Skeletal muscle tissue (tissue), 4 donors: ENCODE results near the gene SHE. TPM values are rescaled to one million over a fixed set of nuclear protein-coding genes. Genes with fewer than 3 reads are reported as not detected.
"Not testable (repeated sequence)": the region's sequence is repeated elsewhere in the genome, so short reads cannot be mapped to it uniquely, and the experiment has no call there.

ENCODE experiments used
- H3K27ac ChIP-seq: one replicate; pipeline ENCODE4 v1.7.0; 2013; ENCODE audit warnings: mild to moderate bottlenecking, low read depth, low read length, inconsistent platforms
- H3K27me3 ChIP-seq, 3 donors: one replicate each; pipeline ENCODE4 v1.7.0; 2013; ENCODE audit warnings: low read length in 3 of 3; ENCODE audit not compliant: control insufficient read depth in 3 of 3, insufficient read depth in 3 of 3
- H3K36me3 ChIP-seq, 3 donors: one replicate each; pipeline ENCODE4 v1.7.0; 2013; ENCODE audit warnings: low read length in 3 of 3; ENCODE audit not compliant: control insufficient read depth in 3 of 3, insufficient read depth in 3 of 3
- H3K4me1 ChIP-seq, 3 donors: one replicate each; pipeline ENCODE4 v1.7.0; 2013; ENCODE audit warnings: low read length in 3 of 3, mild to moderate bottlenecking in 3 of 3; ENCODE audit not compliant: control insufficient read depth in 3 of 3, insufficient read depth in 3 of 3
- H3K4me3 ChIP-seq, 3 donors: one replicate each; pipeline ENCODE4 v1.7.0; 2013; ENCODE audit warnings: low read length in 3 of 3
- H3K9ac ChIP-seq, 3 donors: one replicate each; pipeline ENCODE4 v1.7.0; 2013; ENCODE audit warnings: low read length in 3 of 3, mild to moderate bottlenecking in 3 of 3, moderate library complexity in 2 of 3, low read depth in 1 of 3
- H3K9me3 ChIP-seq, 3 donors: one replicate each; pipeline ENCODE4 v1.7.0; 2013; ENCODE audit warnings: low read length in 3 of 3; ENCODE audit not compliant: control insufficient read depth in 3 of 3
- total RNA-seq: library from RNA; depleted of rRNA; stranded (reverse); fragments of >200 nt; gene quantifications from one replicate; pipeline ENCODE4 v1.2.3, GENCODE V29; 2014
- donor health status: Osteomylitis.

The SHE gene
- total RNA-seq, 1 donor from 2014 or later: 8.4 TPM

DNA sequence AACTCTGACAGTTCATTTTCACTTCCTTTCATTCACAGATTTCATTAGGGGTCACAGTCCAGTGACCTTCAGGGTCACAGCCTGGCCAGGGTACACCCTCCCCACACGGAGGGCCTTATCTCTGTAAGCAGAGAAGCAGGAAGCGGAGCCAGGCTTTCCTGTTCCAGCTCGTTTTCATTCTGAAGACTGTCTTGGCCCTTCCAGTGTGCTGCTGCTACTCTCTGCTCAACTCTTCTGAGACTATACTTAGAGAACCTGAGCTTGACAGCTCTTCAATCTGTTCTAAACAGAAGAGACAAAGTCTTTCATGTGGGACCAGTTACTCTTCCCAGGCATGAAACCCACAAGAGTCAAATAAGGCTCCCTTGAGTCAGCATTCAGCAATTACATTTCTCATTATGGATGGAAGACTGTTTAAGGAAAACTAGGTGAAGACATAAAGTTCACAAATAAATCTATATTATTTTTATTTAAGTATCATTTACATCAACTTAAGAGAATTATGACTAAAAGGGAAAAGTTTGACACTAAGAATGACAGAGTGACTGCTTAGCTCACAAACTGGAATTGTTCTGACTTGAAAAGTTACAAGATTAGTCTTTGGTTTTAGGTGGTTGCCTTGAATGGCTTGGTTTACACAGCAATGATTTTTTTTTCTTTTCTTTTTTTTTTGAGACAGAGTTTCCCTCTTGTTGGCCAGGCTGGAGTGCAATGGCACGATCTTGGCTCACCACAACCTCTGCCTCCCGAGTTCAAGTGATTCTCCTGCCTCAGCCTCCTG lies 5.0 kb downstream of the SHE start:
- peak overlapping the region; percentile 40 for H3K27ac ChIP-seq
- no peaks in the 10 kb centered on the region for H3K9me3 ChIP-seq
- no peak overlapping the region for H3K9ac ChIP-seq
- peaks cover 2 to 9% (median 7%) of the 10 kb centered on the region in 3 donors for H3K4me1 ChIP-seq
- no peak overlapping the region for H3K4me3 ChIP-seq
- H3K27me3 ChIP-seq: peaks cover 26 to 31% (median 29%) of the 10 kb centered on the region in 3 donors
- no peaks in the 10 kb centered on the region for H3K36me3 ChIP-seq

DNA sequence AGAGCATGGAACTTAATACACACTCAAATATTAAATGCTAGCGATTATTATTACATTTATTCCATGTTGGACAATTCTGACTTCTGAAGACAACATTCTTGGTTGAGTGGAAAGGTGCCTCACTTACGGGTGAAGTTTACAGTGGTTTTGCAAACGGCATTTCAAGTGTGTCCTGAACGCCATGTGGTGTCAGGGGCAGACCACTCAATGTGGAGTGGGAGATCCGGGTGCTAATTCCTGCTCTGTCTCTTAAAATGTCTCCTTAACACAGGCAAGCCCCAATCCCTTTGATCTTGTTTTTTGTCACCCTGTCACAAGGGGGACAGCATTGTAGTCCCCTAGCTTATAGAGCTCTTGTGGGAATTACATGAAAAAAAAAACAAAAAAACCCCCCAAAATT lies 5.8 kb downstream of the SHE start:
- no peak overlapping the region for H3K9ac ChIP-seq
- H3K9me3 ChIP-seq: no peaks in the 10 kb centered on the region
- H3K27ac ChIP-seq: peak overlapping the region; percentile 54
- no peak overlapping the region for H3K4me3 ChIP-seq
- no peaks in the 10 kb centered on the region for H3K36me3 ChIP-seq
- H3K4me1 ChIP-seq: peaks cover 4 to 11% (median 10%) of the 10 kb centered on the region in 3 donors
- peaks cover 21 to 25% (median 24%) of the 10 kb centered on the region in 3 donors for H3K27me3 ChIP-seq

DNA sequence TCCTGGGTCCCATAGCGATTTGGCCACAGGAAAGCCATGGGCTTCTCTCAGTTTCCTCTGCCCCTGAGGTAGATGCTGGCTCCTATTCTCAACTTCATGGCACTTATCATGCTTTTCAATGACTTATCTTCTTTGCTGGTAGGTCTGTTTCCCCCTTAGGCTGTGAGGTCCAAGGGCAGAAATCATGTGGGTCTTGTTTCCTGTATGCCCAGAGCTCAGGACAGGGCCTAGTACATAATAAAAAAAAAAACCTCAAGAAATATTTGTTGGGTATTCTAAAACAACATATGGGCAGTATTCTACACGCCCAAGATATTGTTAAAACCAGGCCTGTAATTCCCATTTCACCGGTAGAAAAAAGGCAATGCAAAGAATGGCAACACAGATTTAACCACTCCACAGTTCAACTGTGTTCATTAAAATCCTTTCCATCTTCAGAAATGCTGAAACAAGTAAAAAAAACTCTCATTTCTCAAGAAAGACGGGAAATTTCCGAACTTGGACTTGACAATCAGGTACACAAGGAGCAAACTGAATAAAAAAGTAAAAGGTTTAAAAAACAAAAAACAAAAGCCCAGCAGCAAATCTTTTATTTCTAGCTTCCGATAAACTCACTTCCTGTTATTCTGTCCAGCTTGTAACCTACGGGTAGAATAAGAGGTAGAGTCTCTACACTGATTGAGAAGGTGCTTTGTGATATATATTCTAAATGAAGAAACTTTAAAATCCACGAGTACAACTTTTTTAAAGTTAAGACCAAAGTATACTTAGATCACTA lies 6.5 kb downstream of the SHE start:
- H3K27ac ChIP-seq: peak overlapping the region; percentile 54
- H3K4me1 ChIP-seq: peaks cover 7 to 12% (median 9%) of the 10 kb centered on the region in 3 donors
- H3K9ac ChIP-seq: no peak overlapping the region
- no peaks in the 10 kb centered on the region for H3K36me3 ChIP-seq
- no peaks in the 10 kb centered on the region for H3K9me3 ChIP-seq
- H3K4me3 ChIP-seq: no peak overlapping the region
- H3K27me3 ChIP-seq: peaks cover 17 to 22% (median 18%) of the 10 kb centered on the region in 3 donors

DNA sequence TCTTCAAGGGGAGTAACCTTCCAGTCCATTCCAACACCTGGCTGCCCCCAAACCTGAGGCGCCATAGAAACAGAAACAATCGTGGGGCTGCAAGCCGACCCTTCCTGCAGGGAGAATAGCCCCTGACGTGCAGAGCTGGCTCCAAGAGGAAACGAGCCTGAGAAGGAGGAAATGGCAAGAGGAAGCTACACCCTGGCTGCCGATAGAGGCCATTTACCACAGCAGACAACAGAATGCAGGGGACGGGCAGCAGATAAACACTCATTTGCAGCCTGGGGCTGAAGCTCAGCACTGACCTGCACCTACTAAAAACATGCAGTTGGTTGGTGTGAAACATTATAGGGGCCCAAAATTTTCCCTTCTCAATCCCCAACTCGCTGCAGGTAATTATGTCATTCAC lies 8.9 kb downstream of the SHE start:
- Histone ChIP-seq H3K27ac (peak overlapping the region; percentile 47), H3K4me3 (no peak overlapping the region), H3K4me1 (peaks cover 7 to 21% (median 8%) of the 10 kb centered on the region in 3 donors), H3K36me3 (peaks cover 0 to 2% (median 0%) of the 10 kb centered on the region in 3 donors), H3K27me3 (peaks cover 2 to 12% (median 8%) of the 10 kb centered on the region in 3 donors), H3K9me3 (no peaks in the 10 kb centered on the region), H3K9ac (no peak overlapping the region)

DNA sequence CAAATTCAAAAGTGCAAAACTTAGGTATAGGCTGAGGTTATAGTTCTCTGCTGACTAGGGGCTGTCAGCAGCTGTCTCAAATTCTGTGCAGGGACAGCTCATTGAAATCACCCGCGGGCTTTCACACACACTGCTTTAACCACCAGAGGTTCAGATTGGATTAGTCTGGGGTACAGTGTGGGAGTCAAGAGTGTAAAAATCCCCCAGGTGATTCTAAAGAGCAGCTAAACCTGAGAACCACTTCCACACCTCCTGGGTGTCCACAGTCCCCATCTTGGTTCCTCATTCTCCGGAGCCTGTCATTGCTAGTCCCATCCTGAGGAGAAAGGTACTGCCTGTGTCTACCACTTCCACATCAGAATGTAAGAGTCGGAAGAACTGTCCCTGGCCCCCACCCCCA lies 10.1 kb downstream of the SHE start:
- Histone ChIP-seq H3K4me1 (peaks cover 7 to 21% (median 8%) of the 10 kb centered on the region in 3 donors), H3K27me3 (peaks cover 2 to 12% (median 8%) of the 10 kb centered on the region in 3 donors), H3K4me3 (no peak overlapping the region), H3K36me3 (peaks cover 0 to 2% (median 0%) of the 10 kb centered on the region in 3 donors), H3K9ac (no peak overlapping the region), H3K27ac (peak overlapping the region; percentile 47), H3K9me3 (no peaks in the 10 kb centered on the region)

DNA sequence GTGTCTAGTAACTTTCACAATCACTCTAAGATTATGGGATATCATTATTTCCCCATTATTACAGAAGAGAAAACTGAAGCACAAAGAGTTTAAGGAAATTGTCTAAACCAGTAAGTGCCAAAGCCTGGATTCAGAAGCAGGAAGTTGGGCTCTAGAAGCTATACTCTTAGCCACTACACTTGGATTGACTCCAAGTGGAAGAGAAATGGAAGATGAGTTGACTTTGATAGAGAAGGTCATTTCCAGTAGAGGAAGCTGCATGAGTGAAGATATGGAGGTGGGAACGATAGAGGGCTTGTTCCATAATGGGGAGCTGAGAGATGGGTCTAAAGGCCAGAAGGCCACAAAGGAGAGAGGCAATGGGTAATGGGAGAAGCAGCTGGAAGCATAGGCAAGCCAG lies 11.9 kb downstream of the SHE start:
- H3K36me3 ChIP-seq: peaks cover 5 to 9% (median 6%) of the 10 kb centered on the region in 3 donors
- H3K9ac ChIP-seq: no peak overlapping the region
- H3K4me1 ChIP-seq: peaks cover 16 to 33% (median 19%) of the 10 kb centered on the region in 3 donors
- no peak overlapping the region for H3K4me3 ChIP-seq
- peaks cover 2 to 8% (median 8%) of the 10 kb centered on the region in 3 donors for H3K27me3 ChIP-seq
- peak overlapping the region; percentile 46 for H3K27ac ChIP-seq
- no peaks in the 10 kb centered on the region for H3K9me3 ChIP-seq

DNA sequence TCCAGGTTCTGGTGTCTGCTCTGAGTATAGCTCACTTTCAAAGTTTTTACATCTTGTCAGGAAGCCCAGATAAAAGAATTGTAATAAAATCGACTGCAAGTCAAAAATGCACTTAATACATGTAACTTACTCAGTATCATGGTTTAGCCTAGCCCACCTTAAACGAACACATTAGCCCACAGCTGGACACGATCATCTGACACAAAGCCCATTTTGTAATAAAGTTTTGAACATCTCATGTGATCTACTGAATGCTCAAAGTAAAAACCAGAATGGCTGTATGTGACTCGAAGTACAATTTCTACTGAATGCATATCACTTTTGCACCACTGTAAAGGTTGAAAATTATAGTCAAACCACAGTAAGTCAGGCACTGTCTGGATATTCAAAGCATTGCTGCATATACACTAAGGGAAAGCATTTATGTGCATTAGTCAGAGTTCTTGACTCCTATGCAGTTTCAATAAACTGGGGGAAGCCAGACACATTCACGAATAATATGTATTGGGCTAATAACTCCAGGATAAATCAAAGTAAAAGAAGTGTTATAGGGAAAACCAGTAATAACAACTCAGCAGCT lies 12.4 kb downstream of the SHE start:
- H3K9me3 ChIP-seq: no peaks in the 10 kb centered on the region
- H3K9ac ChIP-seq: no peak overlapping the region
- H3K27ac ChIP-seq: peak overlapping the region; percentile 46
- H3K36me3 ChIP-seq: peaks cover 5 to 9% (median 6%) of the 10 kb centered on the region in 3 donors
- peaks cover 2 to 8% (median 8%) of the 10 kb centered on the region in 3 donors for H3K27me3 ChIP-seq
- no peak overlapping the region for H3K4me3 ChIP-seq
- H3K4me1 ChIP-seq: peaks cover 16 to 32% (median 19%) of the 10 kb centered on the region in 3 donors

DNA sequence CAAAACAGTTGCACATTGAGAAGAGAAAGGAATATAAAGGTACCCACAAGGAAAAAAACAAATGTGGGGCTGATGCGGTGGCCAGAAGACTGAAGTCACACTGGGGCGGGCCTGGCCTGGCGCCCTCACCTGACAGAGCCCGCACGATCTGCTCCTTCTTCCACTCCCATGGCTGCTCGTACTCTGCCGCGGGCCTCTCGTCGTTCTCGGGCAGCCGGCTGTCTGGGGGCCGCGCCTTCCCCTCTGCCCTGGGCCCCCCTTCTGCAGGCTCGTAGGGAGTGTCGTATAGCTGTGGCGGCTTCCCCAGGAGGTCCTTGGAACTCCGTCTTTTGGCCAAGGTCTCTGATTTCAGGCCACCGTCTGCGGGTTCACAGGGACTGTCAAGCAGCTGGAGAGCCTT lies 13.3 kb downstream of the SHE start:
- peaks cover 5 to 9% (median 9%) of the 10 kb centered on the region in 3 donors for H3K36me3 ChIP-seq

DNA sequence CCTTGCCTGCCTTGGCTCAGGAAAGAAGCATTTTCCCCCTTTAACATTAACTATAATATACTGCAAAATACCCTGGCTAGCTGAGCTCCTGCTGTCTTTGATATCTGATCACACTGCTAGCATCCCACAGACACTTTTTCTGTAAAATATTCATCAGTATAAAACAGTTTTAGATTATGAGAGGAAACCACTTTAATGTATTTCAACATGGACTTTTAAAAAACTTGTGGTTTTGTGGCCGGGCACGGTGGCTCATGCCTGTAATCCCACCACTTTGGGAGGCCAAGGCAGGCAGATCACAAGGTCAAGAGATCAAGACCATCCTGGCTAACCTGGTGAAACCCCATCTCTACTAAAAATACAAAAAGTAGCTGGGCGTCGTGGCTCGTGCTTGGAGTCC lies 15.5 kb downstream of the SHE start:
- peak overlapping the region; percentile 21 for H3K27ac ChIP-seq
- peaks cover 19 to 24% (median 21%) of the 10 kb centered on the region in 3 donors for H3K4me1 ChIP-seq

More for the DNA sequence above, 13.3 kb downstream of the SHE start:
- Histone ChIP-seq H3K4me3 (no peak overlapping the region), H3K4me1 (peaks cover 19 to 32% (median 20%) of the 10 kb centered on the region in 3 donors), H3K9me3 (no peaks in the 10 kb centered on the region), H3K27me3 (peaks cover 2 to 8% (median 8%) of the 10 kb centered on the region in 3 donors), H3K9ac (no peak overlapping the region), H3K27ac (no peak overlapping the region)

More for the DNA sequence above, 15.5 kb downstream of the SHE start:
- not testable (repeated sequence) for H3K4me3 ChIP-seq, H3K9me3 ChIP-seq, H3K27me3 ChIP-seq
- Histone ChIP-seq H3K9ac (peak overlapping the region in 1 of 3 donors; percentile 8), H3K36me3 (peaks cover 5 to 13% (median 9%) of the 10 kb centered on the region in 3 donors)
